Measurements from ENCODE around the gene OSGIN1. TPM values are rescaled to one million over a fixed set of nuclear protein-coding genes. Genes with fewer than 3 reads are reported as not detected.

The OSGIN1 gene
- total and polyA plus RNA-seq, 2 of the 8 experiments (the other 6 are each of a cell fraction or from before 2014, with no cell fraction given) = 0.58 to 0.76 TPM

- TF ChIP-seq TBP (IDR thresholded peaks at IDR 0.05; ENCODE audit: low read depth, low read length) = no peak
- no peak for TF ChIP-seq TAF7 (optimal IDR thresholded peaks at IDR 0.05; ENCODE audit: borderline replicate concordance, low read depth, low read length)
- TF ChIP-seq HDAC2 (IDR thresholded peaks at IDR 0.05; ENCODE audit: borderline replicate concordance in 1 of 2, low read depth in 2 of 2, low read length in 2 of 2) = no peak
- no peak for TF ChIP-seq ASH2L (IDR thresholded peaks at IDR 0.05; ENCODE audit: low read length)
- no peak for TF ChIP-seq RNF2 (IDR thresholded peaks at IDR 0.05; ENCODE audit: borderline replicate concordance, low read depth, low read length, missing control alignments, poor library complexity, severe bottlenecking)
Observed at GRCh38 chr16:83937922-83938885, 14.8 kb upstream of the OSGIN1 start (continued).

Data from H1 (cell line).